Breast epithelium (tissue), 4 donors: ENCODE measurements around the gene GCSAM. TPM values are rescaled to one million over a fixed set of nuclear protein-coding genes. Genes with fewer than 3 reads are reported as not detected.

Experiments
- DNase-seq, 2 donors: peaks; one replicate each; pipeline ENCODE4 v3.0.0-alpha.2; 2019; ENCODE audit warnings: low spot score in 2 of 2
- H3K27ac ChIP-seq, 2 donors: fragments of 200-600 bp; sonication (generic) in 1 of 2; one replicate each; pipeline ENCODE4 v1.5.1; 2016 to 2019; ENCODE audit warnings: mild to moderate bottlenecking in 1 of 2
- H3K27me3 ChIP-seq, 2 donors: fragments of 200-600 bp; sonication (generic) in 1 of 2; one replicate each; pipeline versions ENCODE4 v1.5.1 to v1.6.0; 2017 to 2019; ENCODE audit warnings: control low read depth in 1 of 2, mild to moderate bottlenecking in 1 of 2
- H3K36me3 ChIP-seq: fragments of 200-600 bp; one replicate; pipeline ENCODE4 v1.5.1; 2019
- H3K4me1 ChIP-seq, 2 donors: fragments of 200-600 bp; sonication (generic); one replicate each; pipeline ENCODE4 v1.5.1; 2016 to 2019; ENCODE audit warnings: control low read depth in 1 of 2
- H3K4me3 ChIP-seq, 3 donors: fragments of 200-600 bp; sonication (generic); 1 replicate in 2 of 3; 2 replicates in 1 of 3; pipeline ENCODE4 v1.5.1; 2016 to 2019; ENCODE audit warnings: mild to moderate bottlenecking in 3 of 3, moderate library complexity in 2 of 3
- H3K9me3 ChIP-seq, 2 donors: fragments of 200-600 bp; sonication (generic) in 1 of 2; one replicate each; pipeline ENCODE4 v1.5.1; 2016 to 2019; ENCODE audit warnings: control low read depth in 1 of 2
- CTCF ChIP-seq, 3 donors: fragments of 450-650 bp; IDR thresholded peaks; one replicate each; pipeline ENCODE4 v1.5.1; 2016 to 2017; ENCODE audit warnings: antibody characterized with exemption in 3 of 3, mild to moderate bottlenecking in 3 of 3, moderate library complexity in 3 of 3
- POLR2A ChIP-seq: fragments of 450-650 bp; IDR thresholded peaks from one replicate; pipeline ENCODE4 v1.6.1; 2016; ENCODE audit warnings: antibody characterized with exemption, mild to moderate bottlenecking, moderate library complexity
- POLR2AphosphoS5 ChIP-seq, 3 donors: sonication (generic); formaldehyde crosslinking; IDR thresholded peaks; one replicate each; pipeline ENCODE4 v1.6.1; 2017; ENCODE audit warnings: antibody characterized with exemption in 3 of 3
- intact Hi-C: fragments of 100-400 bp; cut with DNase I; formaldehyde crosslinking; loops from one replicate; pipeline ENCODE4 v1.15.1; 2023; ENCODE audit warnings: low total_unique reads
- total RNA-seq, 3 donors: library from RNA; depleted of rRNA; stranded (reverse); fragments of >200 nt; gene quantifications; one replicate each; pipeline ENCODE4 v1.1.0, GENCODE V29; 2016

The GCSAM gene
- total RNA-seq: 1 to 10 TPM in 1 of 3 donors, under 1 TPM in 2; 0.16 to 1.5 (median 0.66) TPM

GRCh38 chr3:112132975-112133448 is at the start of gene GCSAM:
TSS of gene GCSAM (minus strand) at chr3:112133248. CDS start at chr3:112133120, 128 bp downstream.
- Histone ChIP-seq H3K4me1 (no peaks in the 10 kb centered on the region), H3K4me3 (peak within 1 kb of the TSS in 2 of 3 donors; percentile 28 to 38), H3K36me3 (no peaks in the 10 kb centered on the region), H3K9me3 (no peaks in the 10 kb centered on the region), H3K27me3 (no peaks in the 10 kb centered on the region), H3K27ac (peak within 1 kb of the TSS in 1 of 2 donors; percentile 26)
- intact Hi-C loops: no loop called here
- peak in 1 of 2 donors; percentile 51 for DNase-seq
- TF ChIP-seq POLR2AphosphoS5 (IDR thresholded peaks at IDR 0.05) (no peak), CTCF (IDR thresholded peaks at IDR 0.05) (no peak), POLR2A (no peak)

GRCh38 chr3:112175646-112176045 is 42.6 kb upstream of the GCSAM start:
- intact Hi-C loops: no loop called here
- TF ChIP-seq CTCF (IDR thresholded peaks at IDR 0.05) (no peak), POLR2A (no peak), POLR2AphosphoS5 (IDR thresholded peaks at IDR 0.05) (no peak)
- no peaks in the 10 kb centered on the region for H3K4me1 ChIP-seq

GRCh38 chr3:112175037-112175436 is 42.0 kb upstream of the GCSAM start:
- Histone ChIP-seq H3K9me3 (no peaks in the 10 kb centered on the region), H3K27ac (no peak overlapping the region), H3K36me3 (no peaks in the 10 kb centered on the region), H3K4me3 (no peak overlapping the region), H3K4me1 (no peaks in the 10 kb centered on the region), H3K27me3 (no peaks in the 10 kb centered on the region)
- intact Hi-C loops: no loop called here
- TF ChIP-seq CTCF (IDR thresholded peaks at IDR 0.05) (no peak), POLR2A (no peak), POLR2AphosphoS5 (IDR thresholded peaks at IDR 0.05) (no peak)
- no peak for DNase-seq

More at GRCh38 chr3:112175646-112176045, 42.6 kb upstream of the GCSAM start:
- no peak for DNase-seq
- no peak overlapping the region for H3K27ac ChIP-seq
- H3K36me3 ChIP-seq: no peaks in the 10 kb centered on the region
- no peaks in the 10 kb centered on the region for H3K9me3 ChIP-seq
- H3K27me3 ChIP-seq: no peaks in the 10 kb centered on the region
- no peak overlapping the region for H3K4me3 ChIP-seq

GRCh38 chr3:112171144-112171543 is 38.1 kb upstream of the GCSAM start:
- TF ChIP-seq POLR2AphosphoS5 (IDR thresholded peaks at IDR 0.05) (no peak), CTCF (IDR thresholded peaks at IDR 0.05) (no peak), POLR2A (no peak)
- H3K27me3 ChIP-seq: no peaks in the 10 kb centered on the region
- H3K36me3 ChIP-seq: no peaks in the 10 kb centered on the region
- intact Hi-C loops: no loop called here
- H3K4me1 ChIP-seq: no peaks in the 10 kb centered on the region
- no peak for DNase-seq
- H3K4me3 ChIP-seq: no peak overlapping the region
- H3K9me3 ChIP-seq: peaks cover 0 to 3% of the 10 kb centered on the region in 2 donors
- no peak overlapping the region for H3K27ac ChIP-seq

GRCh38 chr3:112170046-112170445 is 37.0 kb upstream of the GCSAM start:
- no peak overlapping the region for H3K4me3 ChIP-seq
- no peak for TF ChIP-seq POLR2AphosphoS5 (IDR thresholded peaks at IDR 0.05)
- no peak overlapping the region for H3K27ac ChIP-seq
- H3K4me1 ChIP-seq: no peaks in the 10 kb centered on the region
- no peaks in the 10 kb centered on the region for H3K36me3 ChIP-seq
- H3K27me3 ChIP-seq: no peaks in the 10 kb centered on the region
- intact Hi-C loops: no loop called here
- DNase-seq: no peak
- H3K9me3 ChIP-seq: peaks cover 0 to 5% of the 10 kb centered on the region in 2 donors

- peaks cover 0 to 5% of the 10 kb centered on the region in 2 donors for H3K9me3 ChIP-seq
- TF ChIP-seq CTCF (IDR thresholded peaks at IDR 0.05) (no peak), POLR2A (no peak), POLR2AphosphoS5 (IDR thresholded peaks at IDR 0.05) (no peak)
- intact Hi-C loops: no loop called here
- H3K27me3 ChIP-seq: no peaks in the 10 kb centered on the region
- no peaks in the 10 kb centered on the region for H3K4me1 ChIP-seq
- no peak overlapping the region for H3K4me3 ChIP-seq
- H3K27ac ChIP-seq: no peak overlapping the region
- no peaks in the 10 kb centered on the region for H3K36me3 ChIP-seq
- no peak for DNase-seq
These were observed 34.7 kb upstream of the GCSAM start for GRCh38 chr3:112167758-112168157.
